Naive thymus-derived CD8-positive, alpha-beta T cell (primary cell): Measurements from ENCODE around the gene SLC35F3. TPM values are rescaled to one million over a fixed set of nuclear protein-coding genes. Genes with fewer than 3 reads are reported as not detected.

ENCODE experiments used
- ATAC-seq, 2 donors: fragments of 150-1000 bp; cut with Tn5 transposase in 1 of 2; sonication (Bioruptor Pico), chemical (Tn5 transposase) in 1 of 2; 1 replicate in 1 of 2; 2 replicates in 1 of 2; pipeline ENCODE4 v1.10.0; 2021; ENCODE audit warnings: mild to moderate bottlenecking in 2 of 2, moderate library complexity in 2 of 2
- POLR2A ChIA-PET: fragments of 350-600 bp; sonication (Branson Sonifier 250); formaldehyde crosslinking; loops from one replicate; lab custom pipeline; 2021; ENCODE audit warnings: antibody characterized with exemption; lab: Charles Lee
- DNase-seq, 10 donors: peaks; one replicate each; pipeline versions ENCODE4 v3.0.0 to v3.0.0-alpha.2; 2020 to 2022
- H3K27ac Mint-ChIP-seq, 10 donors: one replicate each; pipeline ENCODE4 v1.8.0; 2020 to 2022; ENCODE audit warnings: mild to moderate bottlenecking in 10 of 10, mixed read lengths in 10 of 10, moderate library complexity in 4 of 10, inconsistent platforms in 1 of 10
- H3K27me3 Mint-ChIP-seq, 5 donors: one replicate each; pipeline ENCODE4 v1.8.0; 2021 to 2022; ENCODE audit warnings: mixed read lengths in 5 of 5
- H3K36me3 Mint-ChIP-seq, 3 donors: one replicate each; pipeline ENCODE4 v1.8.0; 2020 to 2022; ENCODE audit warnings: mixed read lengths in 3 of 3, mild to moderate bottlenecking in 2 of 3, inconsistent platforms in 1 of 3
- H3K4me1 Mint-ChIP-seq, 4 donors: one replicate each; pipeline ENCODE4 v1.8.0; 2021 to 2022; ENCODE audit warnings: mixed read lengths in 4 of 4
- H3K4me3 Mint-ChIP-seq, 10 donors: one replicate each; pipeline ENCODE4 v1.8.0; 2020 to 2022; ENCODE audit warnings: mild to moderate bottlenecking in 10 of 10, mixed read lengths in 10 of 10, moderate library complexity in 6 of 10, inconsistent platforms in 1 of 10
- H3K9me3 Mint-ChIP-seq, 9 donors: one replicate each; pipeline ENCODE4 v1.8.0; 2020 to 2022; ENCODE audit warnings: mixed read lengths in 9 of 9, mild to moderate bottlenecking in 3 of 9, inconsistent platforms in 1 of 9, moderate library complexity in 1 of 9
- polyA plus RNA-seq, 3 donors: library from polyadenylated mRNA; unstranded; fragments of 300-500 nt; fragmentation: Illumina TruSeq; gene quantifications; one replicate each; pipeline ENCODE4 v1.2.3, GENCODE V29; 2021
- total RNA-seq, 8 experiments: library from RNA in 2 of 8; stranded (reverse) in 2 of 8; gene quantifications; one replicate each; pipeline ENCODE4 v1.2.3 and lab custom pipeline; 2021 to 2026

The SLC35F3 gene
- total and polyA plus RNA-seq, 5 experiments from 2014 or later, result 0.06 to 0.63 (median 0.33) TPM; not detected in 1

DNA sequence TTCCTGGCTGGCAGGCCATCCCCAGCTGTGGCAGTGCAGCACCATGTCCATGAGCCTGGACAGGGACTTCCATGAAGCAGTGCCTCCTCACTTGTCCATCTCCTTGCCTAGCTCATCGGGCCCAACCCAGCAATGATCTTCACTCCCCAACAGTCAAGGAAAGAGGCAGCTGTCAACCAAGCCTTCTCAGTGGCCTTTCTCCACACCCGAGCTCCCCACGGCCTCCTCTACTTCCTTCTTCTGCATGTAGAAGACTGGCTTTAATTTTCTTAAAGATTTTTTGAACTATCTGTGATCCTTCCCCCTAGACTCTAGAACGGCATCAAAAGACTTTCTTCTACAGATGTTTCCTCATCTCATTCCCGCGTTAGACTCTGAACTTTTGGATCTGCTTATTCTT, 403.2 kb downstream of the SLC35F3 start:
- H3K9me3 Mint-ChIP-seq, result peaks cover 0 to 4% (median 0%) of the 10 kb centered on the region in 9 donors
- H3K36me3 Mint-ChIP-seq, result no peaks in the 10 kb centered on the region
- peaks cover 0 to 2% (median 0%) of the 10 kb centered on the region in 5 donors for H3K27me3 Mint-ChIP-seq
- H3K4me3 Mint-ChIP-seq, result no peak overlapping the region
- H3K27ac Mint-ChIP-seq, result peak overlapping the region in 3 of 10 donors; percentile 3 to 52 (median 12)
- H3K4me1 Mint-ChIP-seq, result peaks cover 0 to 25% (median 13%) of the 10 kb centered on the region in 4 donors
- DNase-seq (no peak), ATAC-seq (no peak)
- POLR2A ChIA-PET, result no interaction called here

DNA sequence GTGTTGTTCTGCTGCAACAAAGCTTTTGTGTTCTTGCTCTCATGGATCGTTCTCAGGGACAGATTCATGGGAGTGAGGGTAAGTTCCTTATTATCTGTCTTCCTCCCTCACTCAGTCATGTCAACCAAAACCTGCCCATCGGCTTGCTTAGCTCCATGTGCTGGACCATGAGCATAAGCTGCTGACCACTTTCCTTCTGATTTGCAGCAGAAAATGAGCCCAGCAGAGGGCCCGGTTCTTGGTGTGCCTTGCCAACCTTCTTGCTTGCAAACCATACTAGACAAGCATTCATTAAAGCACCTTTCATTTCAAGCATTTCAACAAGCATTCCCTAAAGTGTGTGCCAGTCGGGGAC, 404.7 kb downstream of the SLC35F3 start:
- ATAC-seq, result no peak
- Mint-ChIP-seq H3K27me3 (peaks cover 0 to 2% (median 0%) of the 10 kb centered on the region in 5 donors), H3K4me1 (peaks cover 0 to 37% (median 23%) of the 10 kb centered on the region in 4 donors), H3K4me3 (no peak overlapping the region), H3K36me3 (no peaks in the 10 kb centered on the region), H3K9me3 (peaks cover 0 to 4% (median 0%) of the 10 kb centered on the region in 9 donors), H3K27ac (no peak overlapping the region)
- POLR2A ChIA-PET, result interaction anchor here (1.0 to 1.6 kb wide), 3 partner anchors 9 to 96 kb away, joined by 3 to 7 read pairs (median 6); no protein-coding TSS in a partner anchor
- no peak for DNase-seq

DNA sequence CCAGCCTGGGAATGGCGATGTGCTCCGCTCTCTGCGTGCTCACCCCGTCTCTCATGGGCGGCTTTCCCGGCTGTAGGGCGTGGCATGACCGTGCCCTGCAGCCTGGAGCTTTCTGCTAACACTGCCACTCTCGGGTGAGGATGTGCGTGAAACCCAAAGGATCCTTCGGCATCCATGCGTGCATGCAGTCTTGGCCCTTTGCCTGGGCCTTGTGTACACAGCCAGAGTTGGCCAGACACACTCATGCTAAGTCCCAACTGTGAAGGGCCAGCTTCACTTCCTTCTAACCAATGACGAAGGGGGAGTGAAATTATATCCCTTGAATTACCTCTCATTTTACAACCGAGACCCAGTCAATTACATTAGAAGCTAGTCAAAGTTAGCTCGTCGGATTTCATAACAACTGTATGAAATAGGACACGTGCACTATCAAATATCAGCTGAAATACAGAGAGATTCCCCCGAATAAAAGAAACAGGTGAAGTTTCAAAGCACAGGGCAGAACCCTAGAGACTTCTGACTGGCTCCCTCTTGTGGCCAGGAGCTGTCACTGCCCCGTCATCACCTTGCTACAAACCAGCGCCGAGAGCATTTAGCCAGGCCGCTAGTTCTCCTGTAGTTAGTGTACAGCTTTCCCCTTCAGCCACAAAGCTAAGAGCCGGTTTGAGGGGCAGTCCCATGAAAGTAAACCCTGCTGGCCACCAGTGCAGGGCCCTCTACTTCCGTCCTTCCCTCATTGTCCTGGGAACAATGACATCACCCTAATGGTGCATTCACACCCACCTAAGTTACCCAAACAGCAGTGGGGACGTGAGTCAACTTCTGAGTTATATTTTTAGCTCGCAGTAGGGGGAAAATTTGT, 405.4 kb downstream of the SLC35F3 start:
- peaks cover 0 to 2% (median 0%) of the 10 kb centered on the region in 5 donors for H3K27me3 Mint-ChIP-seq
- no peaks in the 10 kb centered on the region for H3K36me3 Mint-ChIP-seq
- peaks cover 0 to 5% (median 0%) of the 10 kb centered on the region in 9 donors for H3K9me3 Mint-ChIP-seq
- peaks cover 2 to 43% (median 28%) of the 10 kb centered on the region in 4 donors for H3K4me1 Mint-ChIP-seq
- DNase-seq, result peak in 9 of 10 donors; percentile 45 to 84 (median 68)
- ATAC-seq, result peak; percentile 88 to 95
- POLR2A ChIA-PET, result interaction anchor here (0.8 to 1.6 kb wide), 5 partner anchors 9 to 97 kb away, joined by 3 to 7 read pairs (median 4); partner anchors contain the start of gene COA6
- H3K4me3 Mint-ChIP-seq, result peak overlapping the region in 1 of 10 donors; percentile 50
- peak overlapping the region in 5 of 10 donors; percentile 50 to 99 (median 69) for H3K27ac Mint-ChIP-seq

DNA sequence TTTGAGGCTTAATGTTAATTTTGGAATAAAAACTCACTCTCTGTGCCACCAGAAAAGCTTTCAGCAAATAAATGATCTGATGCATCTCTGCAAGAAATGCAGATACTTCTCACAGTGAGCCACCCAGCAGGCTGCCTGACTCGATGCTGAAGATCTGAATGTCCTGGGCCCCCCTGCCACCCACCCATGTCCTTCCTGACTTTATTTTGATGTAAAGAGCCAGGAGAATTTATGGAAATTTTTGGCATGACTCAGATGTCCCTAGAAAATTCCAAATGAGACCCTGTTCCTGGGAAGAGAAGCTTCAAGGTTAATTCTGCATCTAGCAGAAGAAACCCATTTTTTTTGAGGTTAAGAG, 406.0 kb downstream of the SLC35F3 start:
- POLR2A ChIA-PET, result interaction anchor here (0.8 to 1.6 kb wide), 5 partner anchors 10 to 97 kb away, joined by 3 to 7 read pairs (median 4); partner anchors contain the start of gene COA6
- Mint-ChIP-seq H3K27me3 (peaks cover 0 to 2% (median 0%) of the 10 kb centered on the region in 5 donors), H3K9me3 (peaks cover 0 to 10% (median 0%) of the 10 kb centered on the region in 9 donors), H3K36me3 (no peaks in the 10 kb centered on the region), H3K27ac (peak overlapping the region in 2 of 10 donors; percentile 78 to 99), H3K4me1 (peaks cover 4 to 49% (median 34%) of the 10 kb centered on the region in 4 donors), H3K4me3 (peak overlapping the region in 1 of 10 donors; percentile 50)
- DNase-seq (no peak), ATAC-seq (no peak)

DNA sequence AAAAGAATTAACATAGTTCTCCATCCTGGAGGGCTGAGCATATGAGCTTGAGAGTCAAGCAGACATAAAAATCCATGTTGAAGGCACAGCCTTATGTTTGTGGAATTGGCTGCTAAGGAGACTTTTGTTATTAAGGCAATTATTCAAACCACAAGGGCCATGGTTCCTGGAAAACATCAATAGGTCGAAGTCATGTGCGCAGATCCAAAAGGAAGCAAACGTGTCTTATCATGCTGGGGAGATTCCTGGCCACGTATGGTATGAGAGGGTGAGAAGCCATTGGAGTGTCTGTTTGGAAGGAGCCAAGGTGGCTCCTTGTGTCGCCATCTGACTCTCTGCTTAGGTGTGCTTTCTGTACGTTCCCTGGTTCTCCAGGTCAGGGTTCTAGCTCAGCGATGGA, 406.9 kb downstream of the SLC35F3 start:
- peaks cover 0 to 2% (median 0%) of the 10 kb centered on the region in 5 donors for H3K27me3 Mint-ChIP-seq
- no peak for ATAC-seq
- H3K4me3 Mint-ChIP-seq, result no peak overlapping the region

DNA sequence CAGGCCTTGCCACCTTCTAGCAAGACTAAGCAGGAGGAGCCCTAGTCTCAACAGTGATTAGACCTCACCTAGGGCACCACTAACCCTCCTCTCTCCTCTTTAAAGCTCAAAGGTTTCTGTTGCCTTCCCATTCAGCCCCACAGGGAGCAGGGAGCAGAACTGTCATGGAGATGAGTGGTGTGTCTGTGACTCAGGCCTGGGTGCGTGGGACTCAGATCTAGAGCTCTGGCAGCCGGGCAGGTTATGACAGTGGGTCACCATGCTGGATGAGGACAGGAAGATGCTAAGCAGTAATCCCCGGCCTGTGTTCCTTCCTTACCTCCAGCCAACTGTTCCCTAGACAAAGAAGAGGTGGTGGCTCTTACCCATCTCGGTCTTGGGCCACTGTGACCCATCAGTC, 408.7 kb downstream of the SLC35F3 start:
- H3K4me3 Mint-ChIP-seq, result peak overlapping the region in 2 of 10 donors; percentile 32 to 52
- POLR2A ChIA-PET, result interaction anchor here (0.6 kb wide), 1 partner anchor 134 kb away, joined by 5 read pairs; no protein-coding TSS in a partner anchor

More for the DNA sequence above, 406.9 kb downstream of the SLC35F3 start:
- DNase-seq, result no peak
- peak overlapping the region in 5 of 10 donors; percentile 25 to 99 (median 73) for H3K27ac Mint-ChIP-seq
- POLR2A ChIA-PET, result interaction anchor here (1.3 kb wide), 1 partner anchor 46 kb away, joined by 4 read pairs; no protein-coding TSS in a partner anchor
- H3K4me1 Mint-ChIP-seq, result peaks cover 8 to 59% (median 44%) of the 10 kb centered on the region in 4 donors
- peaks cover 0 to 10% (median 0%) of the 10 kb centered on the region in 9 donors for H3K9me3 Mint-ChIP-seq
- no peaks in the 10 kb centered on the region for H3K36me3 Mint-ChIP-seq

DNA sequence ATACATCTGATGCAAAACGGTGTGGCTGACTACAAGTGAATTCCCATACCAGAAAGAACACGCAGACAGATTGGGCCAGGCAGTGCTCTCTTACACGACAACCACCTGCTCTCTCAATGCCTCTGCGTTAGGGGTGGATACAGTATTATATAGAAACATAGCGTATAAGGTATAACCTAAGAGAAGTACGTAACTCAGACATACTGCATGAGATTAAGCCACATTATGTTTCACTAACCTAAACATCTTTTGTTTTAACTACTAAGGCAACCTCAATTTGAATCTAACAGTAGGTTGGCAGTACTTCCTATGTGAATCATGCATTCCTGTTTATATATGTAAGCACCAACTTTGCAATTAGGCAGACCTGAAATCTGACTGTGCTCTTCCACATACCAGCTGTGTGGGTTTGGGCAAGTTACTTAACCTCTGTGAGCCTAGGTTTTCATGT, 410.6 kb downstream of the SLC35F3 start:
- Mint-ChIP-seq H3K36me3 (no peaks in the 10 kb centered on the region), H3K27me3 (peaks cover 0 to 7% (median 0%) of the 10 kb centered on the region in 5 donors), H3K4me1 (peaks cover 11 to 73% (median 57%) of the 10 kb centered on the region in 4 donors), H3K4me3 (peak overlapping the region in 8 of 10 donors; percentile 17 to 73 (median 66)), H3K27ac (peak overlapping the region in 8 of 10 donors; percentile 88 to 99 (median 96)), H3K9me3 (peaks cover 0 to 10% (median 0%) of the 10 kb centered on the region in 9 donors)
- DNase-seq (peak in 4 of 10 donors; percentile 30 to 68 (median 63)), ATAC-seq (peak; percentile 91 to 93)
- POLR2A ChIA-PET, result interaction anchor here (0.7 to 1.4 kb wide), 2 partner anchors 19 to 41 kb away, joined by 3 read pairs; no protein-coding TSS in a partner anchor

More for the DNA sequence above, 408.7 kb downstream of the SLC35F3 start:
- H3K36me3 Mint-ChIP-seq, result no peaks in the 10 kb centered on the region
- DNase-seq (no peak), ATAC-seq (no peak)
- H3K9me3 Mint-ChIP-seq, result peaks cover 0 to 10% (median 0%) of the 10 kb centered on the region in 9 donors
- H3K27me3 Mint-ChIP-seq, result peaks cover 0 to 3% (median 0%) of the 10 kb centered on the region in 5 donors
- H3K27ac Mint-ChIP-seq, result peak overlapping the region in 8 of 10 donors; percentile 73 to 99 (median 92)
- peaks cover 11 to 76% (median 62%) of the 10 kb centered on the region in 4 donors for H3K4me1 Mint-ChIP-seq

DNA sequence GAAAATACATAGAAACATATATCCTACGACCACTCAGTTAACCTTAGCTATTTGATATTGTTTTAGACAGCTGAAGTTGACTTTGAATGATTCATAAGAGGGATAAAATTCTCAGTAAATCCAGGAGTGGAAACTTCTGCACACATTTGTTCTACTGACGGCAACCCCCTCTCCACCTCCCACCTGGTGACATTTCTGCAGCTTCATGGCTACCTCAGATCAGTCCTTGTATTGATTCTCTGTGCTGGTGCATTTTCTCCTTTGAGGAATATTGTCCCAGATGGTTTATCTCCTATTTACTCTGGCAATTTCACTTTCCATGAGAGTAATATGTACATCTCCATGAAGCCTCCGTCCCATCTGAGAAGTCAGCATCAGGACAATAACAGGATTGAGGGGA, 411.1 kb downstream of the SLC35F3 start:
- ATAC-seq (no peak), DNase-seq (no peak)
- Mint-ChIP-seq H3K4me1 (peaks cover 11 to 71% (median 54%) of the 10 kb centered on the region in 4 donors), H3K36me3 (no peaks in the 10 kb centered on the region), H3K4me3 (peak overlapping the region in 7 of 10 donors; percentile 28 to 73 (median 64)), H3K27me3 (peaks cover 0 to 7% (median 0%) of the 10 kb centered on the region in 5 donors), H3K27ac (peak overlapping the region in 8 of 10 donors; percentile 88 to 99 (median 96)), H3K9me3 (peaks cover 0 to 10% (median 0%) of the 10 kb centered on the region in 9 donors)
- POLR2A ChIA-PET, result interaction anchor here (0.7 to 1.4 kb wide), 2 partner anchors 19 to 40 kb away, joined by 3 read pairs; no protein-coding TSS in a partner anchor

DNA sequence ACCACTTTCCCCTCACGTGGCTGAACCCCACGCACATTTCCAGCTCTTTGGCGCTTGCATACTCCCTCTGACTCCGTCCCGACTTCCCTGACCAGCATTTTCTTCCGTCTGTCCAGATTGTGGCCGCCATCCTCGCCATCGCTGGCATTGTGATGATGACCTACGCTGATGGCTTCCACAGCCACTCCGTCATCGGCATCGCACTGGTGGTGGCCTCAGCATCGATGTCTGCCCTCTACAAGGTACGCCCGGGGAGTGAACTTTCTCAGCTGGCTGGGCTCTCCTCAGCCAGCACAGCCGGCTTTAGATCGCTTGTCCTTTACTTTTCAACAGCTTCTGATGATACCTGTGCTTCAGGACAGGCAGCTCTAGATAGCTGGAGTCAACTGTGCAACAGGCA, 412.0 kb downstream of the SLC35F3 start:
- no peak for ATAC-seq
- DNase-seq, result no peak
- Mint-ChIP-seq H3K27me3 (peaks cover 0 to 7% (median 0%) of the 10 kb centered on the region in 5 donors), H3K36me3 (no peaks in the 10 kb centered on the region), H3K9me3 (peaks cover 0 to 10% (median 0%) of the 10 kb centered on the region in 9 donors), H3K4me1 (peaks cover 16 to 68% (median 59%) of the 10 kb centered on the region in 4 donors), H3K27ac (peak overlapping the region in 8 of 10 donors; percentile 88 to 99 (median 96)), H3K4me3 (peak overlapping the region in 4 of 10 donors; percentile 12 to 54 (median 31))
- POLR2A ChIA-PET, result interaction anchor here (0.9 to 1.1 kb wide), 2 partner anchors 9 to 57 kb away, joined by 3 to 4 read pairs; partner anchors contain the start of gene COA6

DNA sequence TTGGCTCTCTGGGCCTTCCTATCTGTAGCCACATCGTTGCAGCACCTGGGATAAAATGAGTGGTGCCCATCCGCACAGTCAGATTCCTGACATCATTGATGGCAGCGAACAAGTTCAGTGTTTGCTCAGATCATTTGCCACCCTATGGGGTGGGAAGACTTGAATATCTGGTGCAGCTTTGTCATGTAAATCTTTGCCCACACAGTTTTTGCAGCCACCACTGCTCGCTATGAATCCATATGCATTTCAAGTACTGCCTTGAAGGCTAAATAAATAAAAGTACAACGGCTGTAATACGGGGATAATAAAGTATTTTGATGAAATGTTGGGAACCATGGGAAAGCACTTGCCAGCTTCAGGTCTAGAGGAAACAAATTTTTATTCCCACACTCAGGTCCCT, 412.5 kb downstream of the SLC35F3 start:
- Mint-ChIP-seq H3K4me1 (peaks cover 16 to 66% (median 60%) of the 10 kb centered on the region in 4 donors), H3K4me3 (peak overlapping the region in 1 of 10 donors; percentile 29), H3K27ac (peak overlapping the region in 8 of 10 donors; percentile 37 to 99 (median 96)), H3K27me3 (peaks cover 0 to 7% (median 0%) of the 10 kb centered on the region in 5 donors), H3K36me3 (no peaks in the 10 kb centered on the region), H3K9me3 (peaks cover 0 to 10% (median 0%) of the 10 kb centered on the region in 9 donors)
- POLR2A ChIA-PET, result interaction anchor here (0.9 to 2.5 kb wide), 3 partner anchors 8 to 57 kb away, joined by 3 to 12 read pairs (median 4); partner anchors contain the start of gene COA6
- no peak for ATAC-seq
- DNase-seq, result no peak

DNA sequence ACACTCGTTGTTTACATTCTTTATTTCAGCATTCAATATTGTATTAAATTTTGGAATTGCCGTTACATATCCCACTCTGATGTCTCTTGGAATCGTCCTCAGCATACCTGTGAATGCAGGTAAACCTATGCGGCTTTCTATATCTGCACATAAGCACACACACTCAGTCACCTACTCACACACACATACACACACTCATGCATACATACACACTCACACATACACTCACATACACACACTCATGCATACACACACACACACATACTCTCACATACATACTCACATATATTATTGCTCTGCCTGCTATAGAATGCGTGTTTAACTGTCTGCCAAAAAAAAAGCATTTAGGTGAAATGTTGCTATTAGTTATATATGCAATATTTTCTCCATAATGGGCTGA, 415.6 kb downstream of the SLC35F3 start:
- Mint-ChIP-seq H3K27ac (peak overlapping the region in 2 of 10 donors; percentile 38 to 65), H3K9me3 (peaks cover 0 to 2% (median 0%) of the 10 kb centered on the region in 9 donors), H3K4me3 (no peak overlapping the region), H3K27me3 (peaks cover 0 to 19% (median 9%) of the 10 kb centered on the region in 5 donors), H3K36me3 (no peaks in the 10 kb centered on the region), H3K4me1 (peaks cover 17 to 61% (median 53%) of the 10 kb centered on the region in 4 donors)
- POLR2A ChIA-PET, result interaction anchor here (1.1 kb wide), 1 partner anchor 53 kb away, joined by 3 read pairs; the partner anchor contains the start of gene COA6
- no peak for DNase-seq
- ATAC-seq, result no peak
